ENCODE results near the gene ADAM12. TPM values are rescaled to one million over a fixed set of nuclear protein-coding genes. Genes with fewer than 3 reads are reported as not detected.

ADAM12 gene
- total RNA-seq, 2 experiments from 2014 or later, result 1.3 TPM

GRCh38 chr10:126207851-126208250 lies 180.4 kb downstream of the ADAM12 start:
- intact Hi-C loops (cut with micrococcal nuclease), result no loop called here
- CTCF ChIA-PET, result no interaction called here
- H3K4me3 Mint-ChIP-seq, result no peak overlapping the region
- no peaks in the 10 kb centered on the region for H3K36me3 Mint-ChIP-seq (ENCODE audit: low read depth)
- no peaks in the 10 kb centered on the region for H3K4me1 Mint-ChIP-seq (ENCODE audit: low read depth)
- no peak for ATAC-seq
- POLR2A ChIA-PET, result no interaction called here
- no peak overlapping the region for H3K27ac Mint-ChIP-seq
- TF ChIP-seq, protein P1, sequence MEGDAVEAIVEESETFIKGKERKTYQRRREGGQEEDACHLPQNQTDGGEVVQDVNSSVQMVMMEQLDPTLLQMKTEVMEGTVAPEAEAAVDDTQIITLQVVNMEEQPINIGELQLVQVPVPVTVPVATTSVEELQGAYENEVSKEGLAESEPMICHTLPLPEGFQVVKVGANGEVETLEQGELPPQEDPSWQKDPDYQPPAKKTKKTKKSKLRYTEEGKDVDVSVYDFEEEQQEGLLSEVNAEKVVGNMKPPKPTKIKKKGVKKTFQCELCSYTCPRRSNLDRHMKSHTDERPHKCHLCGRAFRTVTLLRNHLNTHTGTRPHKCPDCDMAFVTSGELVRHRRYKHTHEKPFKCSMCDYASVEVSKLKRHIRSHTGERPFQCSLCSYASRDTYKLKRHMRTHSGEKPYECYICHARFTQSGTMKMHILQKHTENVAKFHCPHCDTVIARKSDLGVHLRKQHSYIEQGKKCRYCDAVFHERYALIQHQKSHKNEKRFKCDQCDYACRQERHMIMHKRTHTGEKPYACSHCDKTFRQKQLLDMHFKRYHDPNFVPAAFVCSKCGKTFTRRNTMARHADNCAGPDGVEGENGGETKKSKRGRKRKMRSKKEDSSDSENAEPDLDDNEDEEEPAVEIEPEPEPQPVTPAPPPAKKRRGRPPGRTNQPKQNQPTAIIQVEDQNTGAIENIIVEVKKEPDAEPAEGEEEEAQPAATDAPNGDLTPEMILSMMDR (IDR thresholded peaks at IDR 0.05), result no peak
- H3K27me3 Mint-ChIP-seq, result no peaks in the 10 kb centered on the region
- no peaks in the 10 kb centered on the region for H3K9me3 Mint-ChIP-seq
- DNase-seq, result no peak

DNA sequence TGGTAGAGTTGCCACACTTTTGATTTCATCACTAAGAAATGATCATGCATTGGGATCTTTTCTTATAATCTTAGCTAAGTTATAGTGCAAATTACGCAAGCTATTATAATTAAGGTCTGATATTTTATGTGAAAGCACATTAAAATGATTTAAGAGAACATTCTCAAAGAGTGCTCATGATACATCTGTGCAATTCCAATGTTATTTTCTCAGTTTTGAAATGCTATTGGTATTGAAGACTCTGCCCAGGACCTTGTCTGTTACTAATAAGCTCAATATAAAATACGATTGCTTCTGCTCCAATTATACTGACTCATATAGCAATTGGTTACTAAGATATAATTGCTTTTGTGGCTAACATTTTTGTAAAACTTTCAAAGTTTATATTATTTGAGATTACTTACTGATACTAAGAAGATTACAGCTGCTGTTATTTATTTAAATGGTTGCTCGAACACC lies 180.9 kb downstream of the ADAM12 start:
- ATAC-seq (no peak), DNase-seq (no peak)
- H3K27me3 Mint-ChIP-seq, result no peaks in the 10 kb centered on the region
- H3K9me3 Mint-ChIP-seq, result no peaks in the 10 kb centered on the region
- no peaks in the 10 kb centered on the region for H3K36me3 Mint-ChIP-seq (ENCODE audit: low read depth)
- H3K27ac Mint-ChIP-seq, result no peak overlapping the region
- no peak overlapping the region for H3K4me3 Mint-ChIP-seq
- CTCF ChIA-PET, result no interaction called here
- intact Hi-C loops (cut with micrococcal nuclease), result no loop called here
- TF ChIP-seq, protein P1 (IDR thresholded peaks at IDR 0.05), result no peak
- POLR2A ChIA-PET, result no interaction called here
- H3K4me1 Mint-ChIP-seq (ENCODE audit: low read depth), result no peaks in the 10 kb centered on the region

GRCh38 chr10:126205486-126206205 lies 182.6 kb downstream of the ADAM12 start:
- TF ChIP-seq, protein P1 (IDR thresholded peaks at IDR 0.05), result no peak
- intact Hi-C loops (cut with micrococcal nuclease), result no loop called here
- ChIA-PET POLR2A (no interaction called here), CTCF (no interaction called here)
- DNase-seq (no peak), ATAC-seq (no peak)
- Mint-ChIP-seq H3K36me3 (ENCODE audit: low read depth) (no peaks in the 10 kb centered on the region), H3K27me3 (no peaks in the 10 kb centered on the region), H3K4me3 (no peak overlapping the region), H3K27ac (no peak overlapping the region), H3K9me3 (no peaks in the 10 kb centered on the region), H3K4me1 (ENCODE audit: low read depth) (no peaks in the 10 kb centered on the region)

DNA sequence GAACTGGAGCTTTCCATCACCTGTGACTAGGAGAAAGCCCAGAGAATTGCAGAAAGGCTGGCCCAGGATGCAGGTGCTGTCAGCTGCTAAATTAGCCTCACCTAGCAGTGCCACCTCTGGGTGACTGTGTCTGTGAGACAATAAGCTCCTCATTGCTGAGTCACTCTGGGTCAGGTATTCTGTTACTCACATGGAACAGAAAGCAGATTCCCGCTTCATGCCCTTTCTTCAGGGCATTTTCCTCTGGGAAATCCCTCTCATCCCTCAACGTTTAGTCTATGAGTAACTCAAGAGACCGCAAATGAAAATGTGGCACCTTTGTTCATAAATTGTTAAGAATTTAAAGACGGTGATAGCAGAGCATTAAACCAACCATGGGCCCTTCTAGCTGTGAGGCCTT lies 184.0 kb downstream of the ADAM12 start:
- H3K36me3 Mint-ChIP-seq (ENCODE audit: low read depth), result no peaks in the 10 kb centered on the region
- no peak for ATAC-seq
- TF ChIP-seq, protein P1 (IDR thresholded peaks at IDR 0.05), result no peak

DNA sequence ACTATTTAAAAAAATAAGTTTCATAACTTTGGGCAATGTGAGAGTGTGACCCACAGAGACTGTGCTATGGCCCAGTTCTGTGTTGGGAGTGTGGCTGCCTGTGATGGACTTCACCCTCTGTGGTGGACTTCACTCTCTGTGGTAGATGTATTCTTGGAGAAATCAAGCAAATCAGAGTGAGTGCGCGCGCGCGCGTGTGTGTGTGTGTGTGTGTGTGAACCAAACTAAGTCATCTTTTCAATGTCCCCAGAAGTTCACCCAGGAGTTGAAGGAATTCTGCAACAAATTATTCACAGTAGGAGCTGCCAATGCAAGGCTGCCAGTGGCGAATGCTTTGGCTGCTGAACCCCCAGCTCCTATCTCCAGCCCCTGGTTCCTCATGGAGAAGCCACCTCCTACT lies 184.5 kb downstream of the ADAM12 start:
- H3K4me1 Mint-ChIP-seq (ENCODE audit: low read depth), result no peaks in the 10 kb centered on the region
- H3K9me3 Mint-ChIP-seq, result no peaks in the 10 kb centered on the region
- intact Hi-C loops (cut with micrococcal nuclease), result no loop called here
- TF ChIP-seq, protein P1 (IDR thresholded peaks at IDR 0.05), result no peak
- H3K27ac Mint-ChIP-seq, result no peak overlapping the region
- no peak overlapping the region for H3K4me3 Mint-ChIP-seq
- ChIA-PET CTCF (interaction anchor here (1.2 kb wide), 1 partner anchor 9 kb away, joined by 3 read pairs; no protein-coding TSS in a partner anchor), POLR2A (no interaction called here)
- no peaks in the 10 kb centered on the region for H3K27me3 Mint-ChIP-seq
- ATAC-seq (no peak), DNase-seq (no peak)
- no peaks in the 10 kb centered on the region for H3K36me3 Mint-ChIP-seq (ENCODE audit: low read depth)

More for the DNA sequence above, 184.0 kb downstream of the ADAM12 start:
- ChIA-PET POLR2A (no interaction called here), CTCF (interaction anchor here (1.2 kb wide), 1 partner anchor 8 kb away, joined by 3 read pairs; no protein-coding TSS in a partner anchor)
- H3K9me3 Mint-ChIP-seq, result no peaks in the 10 kb centered on the region
- no peaks in the 10 kb centered on the region for H3K27me3 Mint-ChIP-seq
- intact Hi-C loops (cut with micrococcal nuclease), result no loop called here
- H3K4me3 Mint-ChIP-seq, result no peak overlapping the region
- no peaks in the 10 kb centered on the region for H3K4me1 Mint-ChIP-seq (ENCODE audit: low read depth)
- H3K27ac Mint-ChIP-seq, result no peak overlapping the region
- no peak for DNase-seq

All from activated CD8-positive, alpha-beta T cell treated with anti-CD3 and anti-CD28 coated beads for 36 hours (primary cell).